Right atrium auricular region (tissue), 2 donors: Measurements from ENCODE around the gene MYCT1. TPM values are rescaled to one million over a fixed set of nuclear protein-coding genes. Genes with fewer than 3 reads are reported as not detected.

Source experiments
- DNase-seq: peaks from one replicate; pipeline ENCODE4 v3.0.0-alpha.2; 2019; ENCODE audit warnings: low spot score
- H3K27ac ChIP-seq, 2 donors: fragments of 200-600 bp; sonication (generic); 1 replicate in 1 of 2; 2 replicates in 1 of 2; pipeline ENCODE4 v1.5.1; 2016 to 2019
- H3K27me3 ChIP-seq, 2 donors: fragments of 200-600 bp; sonication (generic); one replicate each; pipeline versions ENCODE4 v1.5.1 to v1.6.0; 2017 to 2019
- H3K36me3 ChIP-seq: fragments of 200-600 bp; sonication (generic); one replicate; pipeline ENCODE4 v1.5.1; 2016
- H3K4me1 ChIP-seq, 2 donors: fragments of 200-600 bp; sonication (generic); one replicate each; pipeline versions ENCODE4 v1.5.1 to v1.6.0; 2017 to 2019
- H3K4me3 ChIP-seq, 2 donors: fragments of 200-600 bp; sonication (generic); 1 replicate in 1 of 2; 2 replicates in 1 of 2; pipeline ENCODE4 v1.5.1; 2017 to 2019; ENCODE audit warnings: mild to moderate bottlenecking in 1 of 2, moderate library complexity in 1 of 2
- H3K9me3 ChIP-seq, 2 donors: fragments of 200-600 bp; sonication (generic); one replicate each; pipeline ENCODE4 v1.5.1; 2019
- CTCF ChIP-seq, 2 donors: fragments of 200-600 bp; sonication (generic); IDR thresholded peaks; one replicate each; pipeline ENCODE4 v1.5.1; 2019; ENCODE audit warnings: antibody characterized with exemption in 2 of 2
- total RNA-seq, 2 donors: library from RNA; depleted of rRNA; stranded (reverse); fragments of >200 nt; gene quantifications; one replicate each; pipeline ENCODE4 v1.1.0, GENCODE V29; 2016

Gene MYCT1
- total RNA-seq, 2 donors from 2014 or later = 8.1 to 15.0 TPM

GRCh38 chr6:152723398-152723797, 25.7 kb downstream of the MYCT1 start:
- no peaks in the 10 kb centered on the region for H3K27me3 ChIP-seq
- H3K4me3 ChIP-seq = no peak overlapping the region
- no peaks in the 10 kb centered on the region for H3K4me1 ChIP-seq
- H3K9me3 ChIP-seq = no peaks in the 10 kb centered on the region
- DNase-seq = no peak
- TF ChIP-seq CTCF (IDR thresholded peaks at IDR 0.05) = no peak
- no peaks in the 10 kb centered on the region for H3K36me3 ChIP-seq
- H3K27ac ChIP-seq = no peak overlapping the region

- Histone ChIP-seq H3K9me3 (no peaks in the 10 kb centered on the region), H3K36me3 (no peaks in the 10 kb centered on the region), H3K27me3 (no peaks in the 10 kb centered on the region), H3K4me3 (no peak overlapping the region), H3K4me1 (no peaks in the 10 kb centered on the region), H3K27ac (no peak overlapping the region)
- TF ChIP-seq CTCF (IDR thresholded peaks at IDR 0.05) = no peak
- no peak for DNase-seq
Measured at GRCh38 chr6:152726313-152726712, 28.6 kb downstream of the MYCT1 start.

GRCh38 chr6:152727507-152727906, 29.8 kb downstream of the MYCT1 start:
- Histone ChIP-seq H3K9me3 (peaks cover 0 to under 1% of the 10 kb centered on the region in 2 donors), H3K4me1 (no peaks in the 10 kb centered on the region), H3K27ac (no peak overlapping the region), H3K36me3 (no peaks in the 10 kb centered on the region), H3K27me3 (no peaks in the 10 kb centered on the region), H3K4me3 (no peak overlapping the region)
- TF ChIP-seq CTCF (IDR thresholded peaks at IDR 0.05) = no peak
- DNase-seq = no peak

- Histone ChIP-seq H3K4me3 (no peak overlapping the region), H3K27me3 (no peaks in the 10 kb centered on the region), H3K9me3 (peaks cover 0 to 9% of the 10 kb centered on the region in 2 donors), H3K36me3 (no peaks in the 10 kb centered on the region), H3K27ac (no peak overlapping the region), H3K4me1 (no peaks in the 10 kb centered on the region)
- no peak for DNase-seq
- no peak for TF ChIP-seq CTCF (IDR thresholded peaks at IDR 0.05)
Measured at GRCh38 chr6:152734630-152735029, 36.9 kb downstream of the MYCT1 start.

GRCh38 chr6:152736687-152737273, 39.1 kb downstream of the MYCT1 start:
- H3K4me1 ChIP-seq = no peaks in the 10 kb centered on the region

More at GRCh38 chr6:152736687-152737273, 39.1 kb downstream of the MYCT1 start:
- Histone ChIP-seq H3K36me3 (no peaks in the 10 kb centered on the region), H3K27ac (no peak overlapping the region), H3K9me3 (peaks cover 0 to 9% of the 10 kb centered on the region in 2 donors), H3K27me3 (no peaks in the 10 kb centered on the region), H3K4me3 (no peak overlapping the region)
- no peak for DNase-seq
- TF ChIP-seq CTCF (IDR thresholded peaks at IDR 0.05) = no peak
